HL-60 (cell line): ENCODE results near the gene IGSF1.

Experiments
- DNase-seq, 2 experiments: peaks; one replicate each; pipeline ENCODE4 v3.0.0-alpha.2; 2010 to 2020; ENCODE audit warnings: low read depth in 1 of 2, low spot score in 1 of 2
- H3K27ac ChIP-seq: fragments of 250-450 bp; sonication (Bioruptor Pico); replicated peaks from 2 replicates; pipeline ENCODE4 v1.5.1; 2020; ENCODE audit warnings: mild to moderate bottlenecking, moderate library complexity
- H3K27me3 ChIP-seq: fragments of 250-450 bp; sonication (Bioruptor Pico); 2 replicates; pipeline ENCODE4 v1.5.1; 2021; ENCODE audit warnings: mild to moderate bottlenecking, moderate library complexity; ENCODE audit not compliant: insufficient read depth, poor library complexity, severe bottlenecking
- H3K4me3 ChIP-seq: replicated peaks from 2 replicates; pipeline ENCODE4 v1.5.1; 2011; ENCODE audit warnings: mild to moderate bottlenecking, control low read depth, low read length; ENCODE audit not compliant: insufficient read depth
- CTCF ChIP-seq: IDR thresholded peaks from one replicate; pipeline ENCODE4 v1.5.1; 2011; ENCODE audit warnings: low read length, control low read depth, inconsistent platforms; ENCODE audit not compliant: insufficient read depth
- GABPA ChIP-seq: IDR thresholded peaks from 2 replicates; pipeline ENCODE4 v1.6.1; 2012; ENCODE audit warnings: low read depth
- POLR2AphosphoS5 ChIP-seq: IDR thresholded peaks from 2 replicates; pipeline ENCODE4 v1.6.1; 2012; ENCODE audit warnings: low read depth
- SPI1 ChIP-seq: IDR thresholded peaks from 2 replicates; pipeline ENCODE4 v1.6.1; 2012; ENCODE audit warnings: low read depth, mild to moderate bottlenecking, borderline replicate concordance
- TF ChIP-seq, protein P1 (sequence below): IDR thresholded peaks from 2 replicates; pipeline ENCODE4 v1.6.1; 2012; ENCODE audit warnings: low read depth; ENCODE audit not compliant: insufficient replicate concordance

Gene IGSF1

DNA sequence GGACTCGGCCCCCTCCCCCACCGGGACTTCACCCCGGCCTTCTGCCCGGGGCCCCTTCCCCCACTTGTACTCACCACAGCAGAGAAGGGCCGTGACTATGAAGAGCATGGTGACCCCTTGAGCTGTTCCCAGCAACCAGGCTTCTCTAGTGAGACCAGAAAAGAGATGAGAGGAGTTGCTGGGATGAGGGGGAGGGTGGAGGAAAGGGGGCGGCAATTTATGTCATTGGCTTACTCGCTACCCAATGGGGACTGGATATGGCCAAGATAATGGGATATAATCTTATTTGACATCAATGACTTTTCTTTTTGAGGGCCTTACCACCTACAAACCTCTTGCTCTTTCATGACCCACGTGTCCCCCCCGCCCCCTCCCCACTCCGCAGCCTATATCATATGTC lies 9.9 kb downstream of the IGSF1 start:
- Histone ChIP-seq H3K27ac (no peak overlapping the region), H3K4me3 (no peak overlapping the region), H3K27me3 (no peaks in the 10 kb centered on the region)
- no peak for DNase-seq
- no peak for TF ChIP-seq SPI1
- TF ChIP-seq, protein P1, sequence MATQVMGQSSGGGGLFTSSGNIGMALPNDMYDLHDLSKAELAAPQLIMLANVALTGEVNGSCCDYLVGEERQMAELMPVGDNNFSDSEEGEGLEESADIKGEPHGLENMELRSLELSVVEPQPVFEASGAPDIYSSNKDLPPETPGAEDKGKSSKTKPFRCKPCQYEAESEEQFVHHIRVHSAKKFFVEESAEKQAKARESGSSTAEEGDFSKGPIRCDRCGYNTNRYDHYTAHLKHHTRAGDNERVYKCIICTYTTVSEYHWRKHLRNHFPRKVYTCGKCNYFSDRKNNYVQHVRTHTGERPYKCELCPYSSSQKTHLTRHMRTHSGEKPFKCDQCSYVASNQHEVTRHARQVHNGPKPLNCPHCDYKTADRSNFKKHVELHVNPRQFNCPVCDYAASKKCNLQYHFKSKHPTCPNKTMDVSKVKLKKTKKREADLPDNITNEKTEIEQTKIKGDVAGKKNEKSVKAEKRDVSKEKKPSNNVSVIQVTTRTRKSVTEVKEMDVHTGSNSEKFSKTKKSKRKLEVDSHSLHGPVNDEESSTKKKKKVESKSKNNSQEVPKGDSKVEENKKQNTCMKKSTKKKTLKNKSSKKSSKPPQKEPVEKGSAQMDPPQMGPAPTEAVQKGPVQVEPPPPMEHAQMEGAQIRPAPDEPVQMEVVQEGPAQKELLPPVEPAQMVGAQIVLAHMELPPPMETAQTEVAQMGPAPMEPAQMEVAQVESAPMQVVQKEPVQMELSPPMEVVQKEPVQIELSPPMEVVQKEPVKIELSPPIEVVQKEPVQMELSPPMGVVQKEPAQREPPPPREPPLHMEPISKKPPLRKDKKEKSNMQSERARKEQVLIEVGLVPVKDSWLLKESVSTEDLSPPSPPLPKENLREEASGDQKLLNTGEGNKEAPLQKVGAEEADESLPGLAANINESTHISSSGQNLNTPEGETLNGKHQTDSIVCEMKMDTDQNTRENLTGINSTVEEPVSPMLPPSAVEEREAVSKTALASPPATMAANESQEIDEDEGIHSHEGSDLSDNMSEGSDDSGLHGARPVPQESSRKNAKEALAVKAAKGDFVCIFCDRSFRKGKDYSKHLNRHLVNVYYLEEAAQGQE: no peak
- TF ChIP-seq GABPA: no peak
- TF ChIP-seq CTCF: no peak
- no peak for TF ChIP-seq POLR2AphosphoS5

DNA sequence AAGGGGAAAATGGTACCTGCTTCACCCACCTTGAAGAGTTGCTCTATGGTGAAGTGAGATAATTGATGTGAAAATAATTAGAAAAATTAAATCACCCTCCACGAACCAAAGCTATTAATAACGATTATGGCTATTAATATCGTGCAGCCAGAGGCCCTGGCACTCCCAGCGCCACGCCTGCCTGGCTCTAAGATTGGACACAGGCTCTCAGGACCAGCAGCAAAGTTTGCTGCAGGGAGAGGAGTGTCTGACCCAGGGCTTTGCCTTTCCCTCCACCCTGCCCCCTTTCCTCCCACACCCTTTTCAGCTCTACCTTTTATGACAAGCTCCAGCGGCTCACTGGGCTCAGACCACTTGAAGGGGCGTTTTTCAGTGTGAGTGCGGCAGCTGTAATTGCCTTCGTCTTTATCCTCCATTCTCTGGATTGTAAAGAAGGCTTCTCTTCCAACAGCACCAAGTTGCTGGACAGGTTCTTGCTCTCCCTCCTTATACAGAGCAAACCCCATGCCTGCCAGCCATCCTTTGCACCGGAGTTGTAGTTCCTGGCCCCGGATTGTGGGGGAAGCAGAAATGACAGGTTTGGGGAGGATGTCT lies 11.5 kb downstream of the IGSF1 start:
- Histone ChIP-seq H3K4me3 (no peak overlapping the region), H3K27me3 (no peaks in the 10 kb centered on the region), H3K27ac (no peak overlapping the region)
- TF ChIP-seq, protein P1: no peak
- DNase-seq: no peak

- H3K27ac ChIP-seq: no peak overlapping the region
- TF ChIP-seq GABPA (no peak), CTCF (no peak), SPI1 (no peak), POLR2AphosphoS5 (no peak)
- TF ChIP-seq, protein P1: no peak
- no peak for DNase-seq
- H3K27me3 ChIP-seq: no peaks in the 10 kb centered on the region
- no peak overlapping the region for H3K4me3 ChIP-seq
Measured at GRCh38 chrX:131273011-131273410, 16.1 kb downstream of the IGSF1 start.
